GM23338 (cell line): Measurements from ENCODE around the gene ZNF346. TPM values are rescaled to one million over a fixed set of nuclear protein-coding genes. Genes with fewer than 3 reads are reported as not detected.

Experiments used
- EZH2 ChIP-seq: fragments of 200-600 bp; sonication (generic); IDR thresholded peaks from one replicate; pipeline ENCODE4 v1.8.0; 2017; ENCODE audit warnings: antibody characterized with exemption, mild to moderate bottlenecking, low read depth; ENCODE audit not compliant: unreplicated experiment
- EZH2phosphoT487 ChIP-seq: fragments of 200-600 bp; sonication (generic); IDR thresholded peaks from one replicate; pipeline ENCODE4 v1.8.1; 2018; ENCODE audit warnings: antibody characterized with exemption; ENCODE audit not compliant: unreplicated experiment
- NANOG ChIP-seq: IDR thresholded peaks from 2 replicates; pipeline ENCODE4 v1.6.1; 2016; ENCODE audit warnings: antibody characterized with exemption, borderline replicate concordance
- POLR2AphosphoS5 ChIP-seq: IDR thresholded peaks from 2 replicates; pipeline ENCODE4 v1.6.1; 2016; ENCODE audit warnings: antibody characterized with exemption, low read depth
- polyA plus RNA-seq: library from polyadenylated mRNA; unstranded; fragments of >200 nt; fragmentation: Nextera tagmentation; extraction: Ambion mirVana; gene quantifications from 2 replicates; pipeline ENCODE4 v1.2.1, GENCODE V29; 2016
- total RNA-seq: library from RNA; depleted of rRNA; stranded (reverse); fragments of >200 nt; shearing (Covaris generic); gene quantifications from 2 replicates; pipeline ENCODE4 v1.2.3, GENCODE V29; 2014
- TF ChIP-seq, protein P1 (sequence below): fragments of 250-450 bp; sonication (Bioruptor Pico); IDR thresholded peaks from 2 replicates; pipeline ENCODE4 v1.5.0; 2020; ENCODE audit warnings: mild to moderate bottlenecking, moderate library complexity
- TF ChIP-seq, protein P2 (sequence below), 2 experiments: fragments of 200-600 bp in 1 of 2; sonication (generic) in 1 of 2; conservative IDR thresholded peaks; 2 replicates each; pipeline versions ENCODE4 v1.5.1 to v1.6.1; 2016 to 2017; ENCODE audit warnings: antibody characterized with exemption in 2 of 2, low read depth in 2 of 2, mild to moderate bottlenecking in 2 of 2, moderate library complexity in 1 of 2
- TF ChIP-seq, protein P3 (sequence below): IDR thresholded peaks from 2 replicates; pipeline ENCODE4 v1.6.1; 2016; ENCODE audit warnings: antibody characterized with exemption

The ZNF346 gene
- total and polyA plus RNA-seq, 2 experiments from 2014 or later: 11.0 to 27.2 TPM

DNA sequence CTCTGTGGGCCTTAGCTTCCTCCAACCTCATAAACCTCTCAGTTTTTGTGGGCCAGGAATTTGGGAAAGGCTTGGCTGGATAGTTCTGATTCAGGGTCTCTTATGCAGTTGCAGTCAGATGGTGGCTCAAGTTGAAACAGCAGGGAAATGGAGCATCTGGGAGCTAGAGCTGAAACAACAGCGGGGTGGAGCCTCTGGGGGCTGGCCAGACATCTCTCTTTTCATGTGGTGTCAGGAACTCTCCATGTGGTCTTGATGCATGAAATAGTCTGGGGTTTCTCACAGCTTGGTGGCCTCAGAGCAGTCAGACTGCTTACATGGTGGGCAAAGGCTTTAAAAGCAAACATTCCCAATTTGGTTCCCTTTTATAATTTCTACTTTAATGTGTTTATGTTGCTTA lies 13.5 kb downstream of the ZNF346 start (continued):
- TF ChIP-seq, protein P1, sequence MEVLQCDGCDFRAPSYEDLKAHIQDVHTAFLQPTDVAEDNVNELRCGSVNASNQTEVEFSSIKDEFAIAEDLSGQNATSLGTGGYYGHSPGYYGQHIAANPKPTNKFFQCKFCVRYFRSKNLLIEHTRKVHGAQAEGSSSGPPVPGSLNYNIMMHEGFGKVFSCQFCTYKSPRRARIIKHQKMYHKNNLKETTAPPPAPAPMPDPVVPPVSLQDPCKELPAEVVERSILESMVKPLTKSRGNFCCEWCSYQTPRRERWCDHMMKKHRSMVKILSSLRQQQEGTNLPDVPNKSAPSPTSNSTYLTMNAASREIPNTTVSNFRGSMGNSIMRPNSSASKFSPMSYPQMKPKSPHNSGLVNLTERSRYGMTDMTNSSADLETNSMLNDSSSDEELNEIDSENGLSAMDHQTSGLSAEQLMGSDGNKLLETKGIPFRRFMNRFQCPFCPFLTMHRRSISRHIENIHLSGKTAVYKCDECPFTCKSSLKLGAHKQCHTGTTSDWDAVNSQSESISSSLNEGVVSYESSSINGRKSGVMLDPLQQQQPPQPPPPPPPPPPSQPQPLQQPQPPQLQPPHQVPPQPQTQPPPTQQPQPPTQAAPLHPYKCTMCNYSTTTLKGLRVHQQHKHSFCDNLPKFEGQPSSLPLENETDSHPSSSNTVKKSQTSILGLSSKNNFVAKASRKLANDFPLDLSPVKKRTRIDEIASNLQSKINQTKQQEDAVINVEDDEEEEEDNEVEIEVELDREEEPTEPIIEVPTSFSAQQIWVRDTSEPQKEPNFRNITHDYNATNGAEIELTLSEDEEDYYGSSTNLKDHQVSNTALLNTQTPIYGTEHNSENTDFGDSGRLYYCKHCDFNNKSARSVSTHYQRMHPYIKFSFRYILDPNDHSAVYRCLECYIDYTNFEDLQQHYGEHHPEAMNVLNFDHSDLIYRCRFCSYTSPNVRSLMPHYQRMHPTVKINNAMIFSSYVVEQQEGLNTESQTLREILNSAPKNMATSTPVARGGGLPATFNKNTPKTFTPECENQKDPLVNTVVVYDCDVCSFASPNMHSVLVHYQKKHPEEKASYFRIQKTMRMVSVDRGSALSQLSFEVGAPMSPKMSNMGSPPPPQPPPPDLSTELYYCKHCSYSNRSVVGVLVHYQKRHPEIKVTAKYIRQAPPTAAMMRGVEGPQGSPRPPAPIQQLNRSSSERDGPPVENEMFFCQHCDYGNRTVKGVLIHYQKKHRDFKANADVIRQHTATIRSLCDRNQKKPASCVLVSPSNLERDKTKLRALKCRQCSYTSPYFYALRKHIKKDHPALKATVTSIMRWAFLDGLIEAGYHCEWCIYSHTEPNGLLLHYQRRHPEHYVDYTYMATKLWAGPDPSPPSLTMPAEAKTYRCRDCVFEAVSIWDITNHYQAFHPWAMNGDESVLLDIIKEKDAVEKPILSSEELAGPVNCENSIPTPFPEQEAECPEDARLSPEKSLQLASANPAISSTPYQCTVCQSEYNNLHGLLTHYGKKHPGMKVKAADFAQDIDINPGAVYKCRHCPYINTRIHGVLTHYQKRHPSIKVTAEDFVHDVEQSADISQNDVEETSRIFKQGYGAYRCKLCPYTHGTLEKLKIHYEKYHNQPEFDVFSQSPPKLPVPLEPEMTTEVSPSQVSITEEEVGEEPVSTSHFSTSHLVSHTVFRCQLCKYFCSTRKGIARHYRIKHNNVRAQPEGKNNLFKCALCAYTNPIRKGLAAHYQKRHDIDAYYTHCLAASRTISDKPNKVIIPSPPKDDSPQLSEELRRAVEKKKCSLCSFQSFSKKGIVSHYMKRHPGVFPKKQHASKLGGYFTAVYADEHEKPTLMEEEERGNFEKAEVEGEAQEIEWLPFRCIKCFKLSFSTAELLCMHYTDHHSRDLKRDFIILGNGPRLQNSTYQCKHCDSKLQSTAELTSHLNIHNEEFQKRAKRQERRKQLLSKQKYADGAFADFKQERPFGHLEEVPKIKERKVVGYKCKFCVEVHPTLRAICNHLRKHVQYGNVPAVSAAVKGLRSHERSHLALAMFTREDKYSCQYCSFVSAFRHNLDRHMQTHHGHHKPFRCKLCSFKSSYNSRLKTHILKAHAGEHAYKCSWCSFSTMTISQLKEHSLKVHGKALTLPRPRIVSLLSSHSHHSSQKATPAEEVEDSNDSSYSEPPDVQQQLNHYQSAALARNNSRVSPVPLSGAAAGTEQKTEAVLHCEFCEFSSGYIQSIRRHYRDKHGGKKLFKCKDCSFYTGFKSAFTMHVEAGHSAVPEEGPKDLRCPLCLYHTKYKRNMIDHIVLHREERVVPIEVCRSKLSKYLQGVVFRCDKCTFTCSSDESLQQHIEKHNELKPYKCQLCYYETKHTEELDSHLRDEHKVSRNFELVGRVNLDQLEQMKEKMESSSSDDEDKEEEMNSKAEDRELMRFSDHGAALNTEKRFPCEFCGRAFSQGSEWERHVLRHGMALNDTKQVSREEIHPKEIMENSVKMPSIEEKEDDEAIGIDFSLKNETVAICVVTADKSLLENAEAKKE (CRISPR knock-in tag): no peak
- TF ChIP-seq EZH2phosphoT487 (no peak), NANOG (no peak), POLR2AphosphoS5 (no peak), EZH2 (no peak)
- TF ChIP-seq, protein P2, sequence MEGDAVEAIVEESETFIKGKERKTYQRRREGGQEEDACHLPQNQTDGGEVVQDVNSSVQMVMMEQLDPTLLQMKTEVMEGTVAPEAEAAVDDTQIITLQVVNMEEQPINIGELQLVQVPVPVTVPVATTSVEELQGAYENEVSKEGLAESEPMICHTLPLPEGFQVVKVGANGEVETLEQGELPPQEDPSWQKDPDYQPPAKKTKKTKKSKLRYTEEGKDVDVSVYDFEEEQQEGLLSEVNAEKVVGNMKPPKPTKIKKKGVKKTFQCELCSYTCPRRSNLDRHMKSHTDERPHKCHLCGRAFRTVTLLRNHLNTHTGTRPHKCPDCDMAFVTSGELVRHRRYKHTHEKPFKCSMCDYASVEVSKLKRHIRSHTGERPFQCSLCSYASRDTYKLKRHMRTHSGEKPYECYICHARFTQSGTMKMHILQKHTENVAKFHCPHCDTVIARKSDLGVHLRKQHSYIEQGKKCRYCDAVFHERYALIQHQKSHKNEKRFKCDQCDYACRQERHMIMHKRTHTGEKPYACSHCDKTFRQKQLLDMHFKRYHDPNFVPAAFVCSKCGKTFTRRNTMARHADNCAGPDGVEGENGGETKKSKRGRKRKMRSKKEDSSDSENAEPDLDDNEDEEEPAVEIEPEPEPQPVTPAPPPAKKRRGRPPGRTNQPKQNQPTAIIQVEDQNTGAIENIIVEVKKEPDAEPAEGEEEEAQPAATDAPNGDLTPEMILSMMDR (conservative IDR thresholded peaks at IDR 0.05; ENCODE audit: low read depth in 2 of 2): no peak
- TF ChIP-seq, protein P3, sequence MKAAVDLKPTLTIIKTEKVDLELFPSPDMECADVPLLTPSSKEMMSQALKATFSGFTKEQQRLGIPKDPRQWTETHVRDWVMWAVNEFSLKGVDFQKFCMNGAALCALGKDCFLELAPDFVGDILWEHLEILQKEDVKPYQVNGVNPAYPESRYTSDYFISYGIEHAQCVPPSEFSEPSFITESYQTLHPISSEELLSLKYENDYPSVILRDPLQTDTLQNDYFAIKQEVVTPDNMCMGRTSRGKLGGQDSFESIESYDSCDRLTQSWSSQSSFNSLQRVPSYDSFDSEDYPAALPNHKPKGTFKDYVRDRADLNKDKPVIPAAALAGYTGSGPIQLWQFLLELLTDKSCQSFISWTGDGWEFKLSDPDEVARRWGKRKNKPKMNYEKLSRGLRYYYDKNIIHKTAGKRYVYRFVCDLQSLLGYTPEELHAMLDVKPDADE: no peak
